GM21423 (cell line): Measurements from ENCODE around the gene MTOR.

Experiments
- ATAC-seq: cut with Tn5 transposase; IDR thresholded peaks from one replicate; pipeline ENCODE4 v1.9.1; 2021; ENCODE audit warnings: mild to moderate bottlenecking, moderate library complexity; ENCODE audit not compliant: unreplicated experiment

The MTOR gene

DNA sequence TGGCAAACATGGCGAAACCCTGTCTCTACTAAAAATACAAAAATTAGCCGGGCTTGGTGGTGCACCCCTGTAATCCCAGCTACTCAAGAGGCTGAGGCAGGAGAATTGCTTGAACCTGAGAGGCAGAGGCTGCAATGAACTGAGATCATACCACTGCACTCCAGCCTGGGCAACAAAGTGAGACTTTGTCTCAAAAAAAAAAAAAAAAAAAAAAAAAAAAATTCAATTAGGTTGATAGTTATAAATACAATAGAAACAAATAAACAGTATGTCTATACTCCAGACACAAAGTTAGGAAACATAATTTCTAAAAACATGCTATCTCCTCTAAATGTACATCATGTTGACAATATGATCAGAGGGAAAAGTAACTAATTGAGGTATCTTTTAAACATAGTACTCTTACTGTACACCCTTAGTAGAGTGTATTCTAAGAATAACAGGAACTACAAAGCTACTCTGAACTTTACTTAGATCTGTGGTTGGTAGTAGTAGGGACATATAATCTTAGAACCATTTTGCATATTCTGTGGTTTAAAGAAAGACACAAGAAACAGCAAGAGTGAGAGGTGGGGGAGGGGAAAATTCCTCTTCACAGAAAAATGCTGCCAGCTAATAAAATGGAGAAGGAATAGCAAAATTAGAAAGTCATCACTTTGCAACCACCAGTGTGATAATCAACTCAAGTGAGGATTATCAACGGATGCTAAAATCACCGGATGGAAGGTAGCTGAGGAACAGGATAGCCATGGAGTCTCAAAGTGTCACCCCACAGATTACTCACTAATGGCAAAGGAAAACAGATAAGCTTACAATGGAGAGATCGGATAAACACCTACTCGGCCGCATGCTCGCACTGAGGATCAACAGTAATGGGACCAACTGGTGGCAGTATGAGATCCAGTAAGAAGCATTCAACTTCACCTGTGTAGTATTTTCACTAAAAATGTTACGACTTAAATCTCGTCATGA is 35.0 kb downstream of the MTOR start:
- ATAC-seq = no peak

GRCh38 chr1:11216074-11216473 is 46.3 kb downstream of the MTOR start:
- no peak for ATAC-seq

GRCh38 chr1:11215381-11216005 is 46.9 kb downstream of the MTOR start:
- no peak for ATAC-seq

DNA sequence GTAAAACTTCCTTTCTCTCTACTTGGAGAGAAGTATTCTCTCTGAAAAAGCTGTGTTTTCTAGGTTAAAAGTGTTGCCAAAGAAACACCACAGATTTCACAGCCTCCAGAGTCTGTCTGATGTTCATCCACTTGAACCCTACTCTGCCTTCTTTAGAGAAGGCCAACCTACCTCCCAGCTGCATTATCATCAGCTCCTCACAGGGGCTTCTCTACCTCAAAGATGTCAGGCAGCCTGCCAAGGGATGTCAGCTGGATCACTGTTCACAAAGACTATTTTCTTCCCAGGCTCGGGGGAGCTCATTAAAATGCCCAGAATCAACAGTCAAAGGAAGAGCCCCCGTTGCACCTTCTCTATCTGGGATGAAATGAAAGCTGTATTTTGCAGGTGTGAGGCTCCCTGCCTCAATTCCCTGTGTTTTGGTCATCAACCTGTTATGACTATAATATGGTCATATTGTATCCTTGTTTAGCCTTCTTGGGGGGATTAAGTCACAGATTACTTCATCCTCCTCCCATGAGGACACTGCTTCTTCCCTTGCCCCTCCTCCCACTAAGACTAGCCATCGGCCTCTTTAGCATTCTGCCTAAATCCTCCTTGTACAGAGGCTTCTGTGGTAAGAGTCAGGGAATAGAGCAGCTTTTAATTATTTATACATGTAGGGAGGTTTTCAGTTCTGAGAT is 47.5 kb downstream of the MTOR start:
- ATAC-seq = no peak

- ATAC-seq = no peak
Measured at GRCh38 chr1:11211925-11212587, 50.3 kb downstream of the MTOR start.

GRCh38 chr1:11211461-11211860 is 50.9 kb downstream of the MTOR start:
- ATAC-seq = no peak

- no peak for ATAC-seq
Measured at GRCh38 chr1:11207898-11208611, 54.3 kb downstream of the MTOR start.

- ATAC-seq = no peak
Measured at GRCh38 chr1:11204396-11205190, 57.8 kb downstream of the MTOR start.

GRCh38 chr1:11198851-11199594 is 63.3 kb downstream of the MTOR start:
- ATAC-seq = no peak

GRCh38 chr1:11198257-11198656 is 64.1 kb downstream of the MTOR start:
- ATAC-seq = no peak

GRCh38 chr1:11197359-11197758 is 65.0 kb downstream of the MTOR start:
- ATAC-seq = no peak

- ATAC-seq = no peak
Measured at GRCh38 chr1:11196945-11197344, 65.4 kb downstream of the MTOR start.

DNA sequence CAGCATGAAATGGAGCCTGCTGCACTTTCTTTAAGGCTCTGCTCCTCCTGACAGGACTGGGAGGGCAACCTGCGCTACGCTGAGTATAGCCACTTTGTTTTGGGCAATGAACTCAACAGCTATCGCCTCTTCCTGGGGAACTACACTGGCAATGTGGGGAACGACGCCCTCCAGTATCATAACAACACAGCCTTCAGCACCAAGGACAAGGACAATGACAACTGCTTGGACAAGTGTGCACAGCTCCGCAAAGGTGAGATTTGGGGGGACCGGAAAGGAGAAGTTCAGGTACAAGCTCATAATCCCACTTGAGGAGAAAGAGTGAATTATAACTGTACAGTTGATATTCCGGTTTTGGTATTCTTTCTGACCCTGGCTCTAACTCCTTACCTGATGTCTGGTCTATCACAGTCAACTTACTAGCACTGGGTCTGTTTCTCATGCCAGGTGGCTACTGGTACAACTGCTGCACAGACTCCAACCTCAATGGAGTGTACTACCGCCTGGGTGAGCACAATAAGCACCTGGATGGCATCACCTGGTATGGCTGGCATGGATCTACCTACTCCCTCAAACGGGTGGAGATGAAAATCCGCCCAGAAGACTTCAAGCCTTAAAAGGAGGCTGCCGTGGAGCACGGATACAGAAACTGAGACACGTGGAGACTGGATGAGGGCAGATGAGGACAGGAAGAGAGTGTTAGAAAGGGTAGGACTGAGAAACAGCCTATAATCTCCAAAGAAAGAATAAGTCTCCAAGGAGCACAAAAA is 67.8 kb downstream of the MTOR start:
- no peak for ATAC-seq

GRCh38 chr1:11193376-11193775 is 69.0 kb downstream of the MTOR start:
- no peak for ATAC-seq

DNA sequence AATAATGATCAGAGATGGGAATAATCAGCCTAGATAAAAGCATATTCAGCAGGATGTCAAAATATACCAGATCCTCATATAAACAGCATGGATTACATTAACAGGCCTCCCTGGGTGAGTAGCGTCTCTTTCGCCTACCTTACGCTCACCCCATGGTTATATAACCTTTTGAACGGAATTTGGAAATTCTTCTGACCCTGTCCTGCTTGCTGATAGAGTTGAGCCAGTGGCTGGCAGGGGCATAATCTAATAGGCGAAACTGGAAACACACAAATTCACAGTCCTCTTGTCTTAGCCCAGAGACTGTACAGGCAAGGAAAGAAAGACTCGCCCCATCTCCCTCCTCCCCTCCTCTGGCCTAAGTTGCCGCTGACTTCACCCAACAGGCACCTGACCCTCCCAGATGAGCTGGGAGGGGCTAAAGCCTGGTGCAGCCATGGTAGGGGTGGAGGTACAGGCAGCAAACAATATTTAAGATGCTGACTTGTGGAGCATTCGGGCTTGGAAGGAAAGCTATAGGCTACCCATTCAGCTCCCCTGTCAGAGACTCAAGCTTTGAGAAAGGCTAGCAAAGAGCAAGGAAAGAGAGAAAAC is 73.4 kb downstream of the MTOR start, which contains the start of gene ANGPTL7:
ANGPTL7 (plus strand) TSS at position 498 of the 594 bp plus-strand sequence. CDS start 225 bp downstream, outside the sequence.
- no peak for ATAC-seq

DNA sequence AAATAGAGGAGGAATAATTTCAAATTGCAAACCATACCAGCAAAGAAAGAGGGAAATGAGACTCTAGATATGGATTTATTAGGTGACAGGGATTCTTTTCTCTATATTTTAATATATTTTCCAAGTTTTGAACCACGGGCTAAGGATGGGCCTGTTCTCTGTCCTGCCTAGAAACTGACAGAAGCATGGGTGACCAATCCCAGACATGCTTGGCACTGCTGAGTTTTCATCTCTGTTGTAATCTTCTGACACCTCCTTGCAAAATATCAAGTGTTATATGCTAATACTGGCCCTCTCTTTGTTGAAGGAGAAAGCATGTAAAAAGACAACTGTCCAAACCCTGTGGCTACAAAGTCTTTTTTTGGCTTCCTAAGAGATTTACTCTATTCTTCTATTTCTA is 74.0 kb downstream of the MTOR start:
- no peak for ATAC-seq

DNA sequence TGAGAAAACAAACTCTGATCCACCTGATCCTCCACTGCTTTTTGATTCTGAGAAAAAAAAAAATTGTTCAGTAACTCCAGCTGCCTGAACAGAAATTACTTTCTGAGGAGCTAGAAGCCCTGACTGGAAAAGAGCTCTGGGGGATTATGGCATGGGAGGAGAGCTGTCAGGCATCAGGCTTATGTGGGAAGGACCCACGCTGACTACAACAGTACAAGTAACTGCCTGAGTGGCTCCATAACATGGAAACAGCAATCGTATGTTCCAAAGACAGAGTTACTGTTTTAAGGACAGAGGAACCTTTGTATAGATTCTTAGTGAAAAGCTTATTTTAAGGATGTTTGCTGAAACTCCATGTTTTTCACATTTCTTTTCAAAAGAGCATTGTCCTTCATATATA is 74.4 kb downstream of the MTOR start:
- no peak for ATAC-seq

DNA sequence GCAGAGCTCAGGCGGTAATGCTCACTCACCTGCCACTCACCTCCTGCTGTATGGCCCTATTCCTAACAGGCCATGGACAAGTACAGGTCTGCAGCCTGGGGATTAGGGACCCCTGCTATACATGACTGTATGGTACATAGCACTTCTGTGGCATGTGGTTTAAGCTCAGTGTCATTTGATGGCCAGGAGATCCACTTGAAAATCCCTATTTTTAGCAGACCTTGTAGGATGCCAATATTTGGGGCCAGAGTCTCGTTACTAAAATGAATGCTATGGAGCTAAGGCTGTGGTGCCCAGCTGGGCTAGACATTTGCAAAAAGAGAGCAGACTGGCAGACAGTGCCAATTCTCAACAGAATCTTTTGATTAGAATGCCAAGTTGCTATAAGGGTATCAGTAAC is 74.9 kb downstream of the MTOR start:
- ATAC-seq = no peak
